Measurements from ENCODE around the gene ERVW-1.

Gene ERVW-1

GRCh38 chr7:92421676-92422435 lies 55.9 kb downstream of the ERVW-1 start:
- no peak for DNase-seq

All from stimulated activated CD4-positive, alpha-beta T cell treated with anti-CD3 and anti-CD28 coated beads, Interleukin-12 subunit alpha, Interleukin-12 subunit beta, amount 100 ng/mL, for 4 hours (primary cell).